DND-41 (cell line): ENCODE measurements around the gene SORCS1.

Source experiments
- CTCF ChIP-seq: IDR thresholded peaks from 2 replicates; pipeline ENCODE4 v1.5.1; 2012; ENCODE audit warnings: borderline replicate concordance, low read length, moderate library complexity, mild to moderate bottlenecking; ENCODE audit not compliant: poor library complexity, severe bottlenecking; ENCODE audit errors: extremely low read depth
- EZH2 ChIP-seq: IDR thresholded peaks from 3 replicates; pipeline ENCODE4 v1.6.1; 2012; ENCODE audit warnings: borderline replicate concordance, low read depth, mild to moderate bottlenecking, moderate library complexity, low read length, inconsistent platforms; ENCODE audit not compliant: severe bottlenecking

- TF ChIP-seq EZH2 (no peak), CTCF (no peak)
These were observed 3.6 kb downstream of the SORCS1 start for GRCh38 chr10:107160866-107161265.
